Cardiac muscle cell (in vitro differentiated cells and primary cell): ENCODE data around the gene CMTM4. TPM values are rescaled to one million over a fixed set of nuclear protein-coding genes. Genes with fewer than 3 reads are reported as not detected.

Experiments
- DNase-seq, 2 donors: peaks; one replicate each; pipeline versions ENCODE4 v3.0.0 to v3.0.0-alpha.2; 2010 to 2017; ENCODE audit warnings: low read depth in 1 of 2, low spot score in 1 of 2
- H3K27ac ChIP-seq: fragments of 200-600 bp; sonication (generic); 2 replicates; pipeline ENCODE4 v1.5.1; 2016
- H3K27me3 ChIP-seq: fragments of 200-600 bp; sonication (generic); 2 replicates; pipeline ENCODE4 v1.6.0; 2016; ENCODE audit warnings: control low read depth
- H3K36me3 ChIP-seq: fragments of 200-600 bp; sonication (generic); 2 replicates; pipeline ENCODE4 v1.5.1; 2016; ENCODE audit warnings: control low read depth
- H3K4me1 ChIP-seq: fragments of 200-600 bp; sonication (generic); 2 replicates; pipeline ENCODE4 v1.8.1; 2017; ENCODE audit warnings: low read depth, mild to moderate bottlenecking, mixed run types
- H3K4me3 ChIP-seq: fragments of 200-600 bp; sonication (generic); 2 replicates; pipeline ENCODE4 v1.5.1; 2016; ENCODE audit warnings: mild to moderate bottlenecking
- H3K9me3 ChIP-seq: fragments of 200-600 bp; sonication (generic); 2 replicates; pipeline ENCODE4 v1.5.1; 2017; ENCODE audit warnings: low read depth, mild to moderate bottlenecking, control low read depth
- CTCF ChIP-seq: IDR thresholded peaks from 2 replicates; pipeline ENCODE4 v1.5.1; 2012; ENCODE audit warnings: low read depth, mild to moderate bottlenecking, low read length
- polyA plus RNA-seq: library from polyadenylated mRNA; unstranded; fragments of >200 nt; fragmentation: Nextera tagmentation; extraction: Ambion mirVana; gene quantifications from 2 replicates; pipeline ENCODE4 v1.2.1, GENCODE V29; 2016
- total RNA-seq: library from RNA; depleted of rRNA; stranded (reverse); fragments of >200 nt; gene quantifications from 2 replicates; pipeline ENCODE4 v1.2.3, GENCODE V29; 2016

CMTM4 gene
- total and polyA plus RNA-seq, 2 experiments from 2014 or later: 19.7 to 61.6 TPM

DNA sequence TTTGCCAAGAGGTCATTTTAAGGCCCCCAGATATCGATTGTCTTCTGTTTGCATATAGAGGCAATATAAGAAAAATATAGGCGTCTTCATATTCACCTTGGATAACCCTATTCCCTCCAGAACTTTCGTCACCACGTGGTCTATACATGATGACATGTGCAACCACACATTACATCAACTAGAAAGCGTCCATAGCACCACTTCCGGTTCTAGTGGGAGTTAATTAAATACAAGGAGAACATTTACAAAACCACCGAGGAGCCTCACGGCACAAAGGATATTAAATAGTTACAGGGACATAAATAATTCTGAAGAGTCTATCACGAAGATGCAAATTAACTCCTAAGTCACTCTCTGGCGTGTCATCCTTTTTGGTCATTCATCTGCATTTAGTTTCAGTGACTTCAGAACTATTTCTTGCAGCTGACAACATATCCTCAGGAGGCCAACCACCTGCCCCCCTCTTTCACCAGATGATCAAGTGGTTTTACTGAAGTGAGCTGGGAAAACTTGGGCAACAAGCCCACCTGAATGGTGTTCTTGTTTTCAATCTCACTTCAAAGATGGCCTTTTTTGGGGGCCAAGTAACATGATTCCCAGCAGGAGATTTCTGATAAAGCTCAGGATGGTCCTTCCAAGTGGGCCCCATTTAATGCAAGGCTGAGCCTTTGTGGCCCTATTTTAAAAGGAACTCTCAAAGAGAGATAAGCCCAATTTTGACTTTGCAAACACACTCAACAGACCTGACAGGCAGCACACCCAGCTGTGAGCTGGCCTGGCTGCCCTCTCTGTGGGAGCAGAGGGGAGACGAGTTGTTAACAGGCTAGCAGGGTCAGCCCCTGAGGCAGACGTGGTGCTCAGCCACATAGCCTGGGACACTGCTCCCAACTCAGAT, 76.8 kb downstream of the CMTM4 start:
- no peak for TF ChIP-seq CTCF
- peak; percentile 77 to 85 for DNase-seq

DNA sequence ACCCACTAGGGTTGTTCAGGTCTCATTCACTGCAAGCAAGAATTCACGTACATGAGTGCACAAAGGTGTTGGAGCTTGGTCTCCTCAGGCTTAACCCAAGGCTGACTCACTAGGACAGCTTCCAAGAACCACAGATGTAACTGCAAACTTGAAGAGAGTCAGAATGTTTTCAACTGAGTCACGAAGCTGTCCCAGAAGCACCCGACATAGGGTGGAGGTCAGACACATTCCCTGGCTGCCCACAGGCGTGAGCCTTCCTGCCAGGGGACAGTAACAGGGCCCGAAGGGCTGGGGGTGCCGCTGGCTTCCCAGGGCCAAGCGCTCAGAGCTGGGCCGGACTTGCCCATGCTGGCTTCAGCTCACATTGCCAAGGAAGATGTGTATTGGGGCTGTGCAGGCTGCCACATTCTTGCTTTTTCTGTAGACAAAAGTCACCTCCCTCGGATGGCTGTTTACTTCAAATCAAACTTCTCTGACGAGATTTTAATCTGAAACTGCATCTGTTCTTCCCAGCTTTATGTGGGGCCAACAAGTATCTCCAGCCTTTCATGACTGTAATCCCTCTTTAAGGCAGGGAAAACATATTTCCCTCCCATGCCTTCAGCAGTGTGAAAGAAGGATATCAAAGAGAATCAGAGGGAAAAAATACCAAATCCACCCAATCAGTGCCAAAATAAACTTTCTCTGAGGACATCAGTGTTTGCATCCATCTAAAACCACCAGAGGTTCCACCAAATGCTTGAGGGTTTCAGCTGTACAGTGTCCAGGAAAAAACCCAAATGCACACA, 77.8 kb downstream of the CMTM4 start:
- Histone ChIP-seq H3K36me3 (peaks cover 4% of the 10 kb centered on the region), H3K27ac (peak overlapping the region; percentile 81), H3K27me3 (no peaks in the 10 kb centered on the region), H3K4me1 (peaks cover 78% of the 10 kb centered on the region), H3K4me3 (no peak overlapping the region), H3K9me3 (no peaks in the 10 kb centered on the region)
- no peak for TF ChIP-seq CTCF
- DNase-seq: peak in 1 of 2 donors; percentile 90

More for the DNA sequence above, 76.8 kb downstream of the CMTM4 start:
- H3K4me1 ChIP-seq: peaks cover 82% of the 10 kb centered on the region
- no peaks in the 10 kb centered on the region for H3K27me3 ChIP-seq
- no peaks in the 10 kb centered on the region for H3K36me3 ChIP-seq
- H3K9me3 ChIP-seq: no peaks in the 10 kb centered on the region
- no peak overlapping the region for H3K4me3 ChIP-seq
- H3K27ac ChIP-seq: peak overlapping the region; percentile 81

- peaks cover 13% of the 10 kb centered on the region for H3K36me3 ChIP-seq
- peak; percentile 4 to 38 for DNase-seq
- H3K27me3 ChIP-seq: no peaks in the 10 kb centered on the region
- peak overlapping the region; percentile 81 for H3K27ac ChIP-seq
- no peak for TF ChIP-seq CTCF
- no peak overlapping the region for H3K4me3 ChIP-seq
- H3K4me1 ChIP-seq: peaks cover 67% of the 10 kb centered on the region
- no peaks in the 10 kb centered on the region for H3K9me3 ChIP-seq
Measured at GRCh38 chr16:66617728-66618127, 78.8 kb downstream of the CMTM4 start.

DNA sequence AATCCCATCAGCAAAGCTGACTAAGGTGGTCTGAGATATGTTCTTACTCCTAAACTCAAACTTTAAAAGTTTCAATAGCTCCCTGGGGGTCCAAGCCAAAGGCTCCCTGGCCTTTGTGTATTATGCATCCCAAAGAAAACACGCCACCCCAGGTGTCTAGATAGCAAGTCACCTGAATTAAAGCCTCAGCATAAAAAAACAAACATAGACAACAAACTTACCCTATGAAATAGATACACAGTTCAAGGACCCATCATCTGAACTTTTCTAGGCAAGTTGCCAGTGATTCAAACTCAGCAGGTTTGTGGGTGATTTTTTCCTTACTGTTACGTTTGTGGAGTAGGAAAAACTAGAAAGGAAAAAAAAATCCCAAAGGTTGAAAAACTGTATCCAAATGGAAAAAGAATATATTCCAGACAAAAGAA, 79.5 kb downstream of the CMTM4 start:
- H3K27ac ChIP-seq: peak overlapping the region; percentile 81
- H3K9me3 ChIP-seq: no peaks in the 10 kb centered on the region
- H3K36me3 ChIP-seq: peaks cover 16% of the 10 kb centered on the region
- no peaks in the 10 kb centered on the region for H3K27me3 ChIP-seq
- peaks cover 60% of the 10 kb centered on the region for H3K4me1 ChIP-seq
- no peak overlapping the region for H3K4me3 ChIP-seq
- peak in 1 of 2 donors; percentile 17 for DNase-seq
- no peak for TF ChIP-seq CTCF

GRCh38 chr16:66616592-66616991, 80.0 kb downstream of the CMTM4 start:
- Histone ChIP-seq H3K27me3 (no peaks in the 10 kb centered on the region), H3K4me3 (no peak overlapping the region), H3K4me1 (peaks cover 56% of the 10 kb centered on the region), H3K36me3 (peaks cover 16% of the 10 kb centered on the region), H3K9me3 (no peaks in the 10 kb centered on the region), H3K27ac (no peak overlapping the region)
- peak in 1 of 2 donors; percentile 44 for DNase-seq
- no peak for TF ChIP-seq CTCF
